ENCODE data around the gene PNPLA3.

PNPLA3 gene

GRCh38 chr22:43968614-43969013, 45.0 kb downstream of the PNPLA3 start:
- no peak for DNase-seq

DNA sequence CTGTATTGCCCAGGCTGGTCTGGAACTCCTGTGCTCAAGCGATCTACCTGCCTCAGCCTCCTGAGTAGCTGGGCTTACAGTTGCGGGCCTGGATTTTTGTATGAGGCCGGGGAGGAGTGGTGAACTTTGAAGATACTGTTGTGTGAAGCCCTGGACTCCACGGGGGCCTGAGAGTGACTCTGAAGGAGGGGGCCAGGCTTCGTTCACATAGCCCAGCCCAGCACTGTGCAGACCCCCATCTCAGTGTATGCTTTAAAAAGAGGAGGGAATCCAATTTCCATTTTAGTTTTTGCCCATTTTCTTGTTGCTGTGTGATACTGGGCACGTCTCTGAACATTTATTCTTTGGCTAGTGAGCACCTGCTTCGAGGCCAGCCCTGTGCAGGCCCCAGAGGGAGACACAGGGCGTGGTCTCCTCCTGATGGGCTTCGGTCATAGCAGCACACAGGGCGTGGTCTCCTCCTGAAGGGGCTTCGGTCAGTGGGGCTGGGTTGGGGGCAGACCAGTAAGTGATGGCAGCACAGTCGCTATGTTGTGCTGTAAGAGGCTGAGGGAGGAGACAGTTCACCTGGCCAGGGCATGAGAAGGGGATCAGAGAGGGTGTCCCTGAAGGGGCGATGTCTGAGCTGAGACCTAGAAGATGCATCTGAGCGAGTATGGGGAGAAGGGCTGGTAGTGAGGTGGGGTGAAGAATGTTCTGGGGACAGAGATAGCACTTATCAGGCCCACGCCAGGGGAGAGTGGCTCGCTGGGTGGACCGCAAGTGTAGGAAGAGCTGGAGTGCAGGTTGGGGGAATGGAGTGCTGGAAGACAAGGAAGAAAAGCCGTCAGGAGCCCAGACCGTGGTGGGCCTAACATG, 45.6 kb downstream of the PNPLA3 start:
- DNase-seq: no peak

GRCh38 chr22:43969989-43970755, 46.6 kb downstream of the PNPLA3 start:
- DNase-seq: no peak

GRCh38 chr22:43971112-43971511, 47.5 kb downstream of the PNPLA3 start:
- no peak for DNase-seq

GRCh38 chr22:43972931-43973462, 49.4 kb downstream of the PNPLA3 start:
- no peak for DNase-seq

DNA sequence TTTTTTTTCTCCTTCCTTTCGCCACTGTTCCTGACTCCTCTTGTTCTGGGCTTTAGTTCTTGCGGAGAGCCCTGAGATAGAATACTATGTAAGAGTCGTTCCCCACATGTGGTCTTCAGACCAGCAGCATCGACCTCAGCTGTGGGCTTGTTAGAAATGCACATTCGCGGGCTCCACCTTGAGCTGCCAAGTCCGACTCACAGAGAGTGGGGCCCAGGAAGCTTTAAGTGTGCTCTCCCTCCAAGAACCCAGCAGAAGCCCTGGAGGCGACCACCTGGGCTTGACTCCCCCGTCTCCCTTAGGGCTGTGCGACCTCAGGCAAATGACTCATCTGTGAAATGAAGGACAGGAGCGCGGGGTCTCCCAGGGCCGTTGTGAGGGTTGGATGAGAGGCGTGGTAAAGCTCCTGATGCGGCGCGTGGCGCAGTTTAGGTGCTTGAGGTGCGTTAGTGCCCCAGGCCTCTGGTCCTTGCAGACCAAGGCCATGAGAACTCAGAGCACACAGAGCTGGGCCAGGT, 50.5 kb downstream of the PNPLA3 start:
- DNase-seq: no peak

GRCh38 chr22:43975041-43975440, 51.4 kb downstream of the PNPLA3 start:
- DNase-seq: no peak

DNA sequence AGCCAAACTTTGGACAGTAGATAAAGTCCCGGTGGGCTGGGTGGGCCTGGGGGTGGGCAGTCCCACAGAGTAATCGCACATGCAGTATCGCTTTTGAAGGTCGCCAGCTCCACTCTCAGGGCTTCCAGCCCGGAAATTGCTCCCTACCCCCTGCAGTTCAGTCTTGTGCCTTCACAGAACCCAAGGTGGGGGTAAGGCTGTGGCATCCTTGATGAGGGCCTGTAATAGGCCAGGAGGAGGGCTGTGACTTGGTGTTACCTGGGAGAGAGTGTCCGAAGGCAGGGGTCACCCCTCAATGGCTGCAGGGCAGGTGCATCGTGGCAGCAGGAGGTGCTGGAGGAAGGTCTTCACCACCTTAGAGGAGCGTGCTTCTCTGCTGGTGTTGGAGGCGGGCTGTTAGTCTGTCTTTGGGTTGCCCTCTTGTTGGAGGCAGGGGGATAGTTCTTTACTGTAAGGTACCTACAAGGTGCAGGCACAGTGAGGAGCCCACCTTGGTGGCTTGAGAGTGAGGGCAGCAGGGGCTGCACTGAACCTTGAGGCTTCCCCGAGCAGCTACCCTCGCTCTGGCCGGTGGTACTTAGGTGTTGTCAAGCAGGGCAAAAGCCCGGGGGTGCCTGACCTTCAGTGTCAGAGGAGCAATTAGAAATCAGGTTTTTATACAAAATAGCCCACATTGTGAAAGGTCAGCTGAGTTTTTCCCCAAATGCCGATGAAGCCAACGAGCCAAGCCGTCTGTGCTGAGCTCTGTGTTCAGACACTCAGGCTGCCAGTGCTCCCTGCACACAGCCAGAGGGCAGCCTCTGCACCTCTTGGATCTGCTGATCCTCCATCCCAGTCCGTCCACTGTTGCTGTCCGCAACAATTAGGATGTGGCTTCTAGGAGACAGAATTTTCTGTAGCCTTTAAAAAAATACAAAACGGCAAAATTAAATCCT, 53.5 kb downstream of the PNPLA3 start:
- DNase-seq: no peak

GRCh38 chr22:43978558-43978957, 55.0 kb downstream of the PNPLA3 start:
- no peak for DNase-seq

DNA sequence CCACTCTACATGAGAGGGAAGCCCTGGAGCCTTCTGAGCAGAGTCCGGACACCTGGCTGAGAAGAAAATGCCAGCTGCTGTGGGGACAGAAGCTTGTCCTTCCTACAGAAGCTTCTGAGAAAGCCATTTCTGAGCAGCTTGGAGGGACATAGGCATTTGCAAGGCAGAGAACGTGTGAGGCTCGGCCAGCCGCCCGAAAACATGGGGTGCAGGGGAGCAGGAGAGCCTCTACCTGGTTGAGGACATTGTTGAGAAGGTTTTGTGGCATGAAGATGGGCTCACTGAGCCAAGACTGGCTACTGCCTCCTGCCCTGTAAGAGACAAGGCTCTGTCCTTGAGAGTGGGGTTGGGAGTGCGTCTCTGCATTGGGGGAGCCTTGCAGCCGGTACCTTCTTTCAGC, 57.0 kb downstream of the PNPLA3 start:
- no peak for DNase-seq

DNA sequence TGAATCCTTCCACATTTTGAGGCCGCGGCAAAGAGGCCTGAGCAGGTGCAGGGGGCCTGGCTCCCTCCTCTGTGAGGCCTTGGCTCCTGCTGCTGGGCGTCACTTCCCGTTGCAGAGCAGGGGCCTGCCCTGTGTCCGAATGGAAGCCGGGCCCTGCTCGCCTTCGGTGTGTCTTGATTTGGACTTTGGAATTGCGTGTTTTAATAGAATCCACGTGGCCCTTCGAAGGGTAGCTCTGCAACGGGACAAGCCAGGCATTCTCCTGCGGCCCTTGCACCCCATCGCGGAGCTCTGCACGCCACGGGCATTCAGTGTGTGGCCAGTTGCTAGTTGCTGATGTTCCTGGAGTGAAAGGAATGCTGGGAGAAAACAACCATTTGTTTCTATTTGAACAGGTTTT, 57.4 kb downstream of the PNPLA3 start:
- DNase-seq: no peak

- no peak for DNase-seq
Observed at GRCh38 chr22:43983808-43984207, 60.2 kb downstream of the PNPLA3 start.

DNA sequence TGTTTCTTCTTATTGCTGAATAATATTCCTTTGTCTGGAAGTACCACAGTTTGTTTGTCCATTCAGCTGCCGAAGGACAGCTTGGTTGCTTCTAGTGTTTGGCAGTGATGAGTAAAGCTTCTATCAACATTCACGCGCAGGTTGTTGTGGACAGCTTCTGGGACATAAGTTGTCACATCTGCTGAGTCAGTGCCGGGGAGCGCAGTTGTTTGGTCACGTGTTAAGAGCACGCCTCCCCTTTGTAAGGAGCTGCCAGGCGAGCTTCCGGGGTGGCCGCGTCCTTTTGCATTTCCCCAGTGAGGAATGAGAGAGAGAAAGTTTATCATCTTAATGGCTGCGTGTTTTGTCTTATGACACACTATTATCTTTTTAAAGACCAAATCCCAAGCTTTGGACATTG, 61.9 kb downstream of the PNPLA3 start:
- no peak for DNase-seq

DNA sequence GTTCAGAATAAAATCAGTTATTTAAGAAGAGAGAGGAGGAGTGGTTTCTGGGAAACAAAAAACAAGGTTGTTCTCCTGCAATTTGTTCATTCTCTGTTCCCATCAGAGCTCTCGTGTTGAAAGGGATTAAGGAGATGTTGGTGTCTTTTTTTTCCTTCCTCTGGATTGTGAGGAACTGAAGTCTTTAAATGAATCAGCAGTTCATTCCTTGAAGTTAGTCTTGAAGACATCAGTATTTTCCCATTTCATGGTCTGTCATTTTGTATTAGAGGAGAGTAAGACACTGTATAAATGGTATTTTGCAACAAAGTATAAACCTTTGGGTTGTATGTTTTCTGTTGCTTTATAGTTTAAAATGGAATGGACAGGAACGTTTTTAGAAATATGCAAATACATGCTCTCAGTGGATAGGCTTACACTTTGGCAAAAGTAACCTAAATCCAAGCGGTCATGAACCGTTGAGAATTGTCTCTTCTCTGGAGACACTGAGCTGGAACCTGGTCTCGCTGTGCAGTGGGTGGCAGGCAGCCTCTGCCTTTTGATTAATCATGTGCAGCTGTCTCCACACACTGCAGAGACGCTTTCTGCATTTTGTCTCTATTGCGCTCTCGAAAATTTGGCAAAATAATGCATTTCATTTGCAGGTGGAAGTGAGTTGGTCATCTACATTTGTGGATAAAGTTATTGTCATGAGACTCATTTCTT, 64.7 kb downstream of the PNPLA3 start:
- no peak for DNase-seq

GRCh38 chr22:43988960-43989359, 65.4 kb downstream of the PNPLA3 start:
- no peak for DNase-seq

DNA sequence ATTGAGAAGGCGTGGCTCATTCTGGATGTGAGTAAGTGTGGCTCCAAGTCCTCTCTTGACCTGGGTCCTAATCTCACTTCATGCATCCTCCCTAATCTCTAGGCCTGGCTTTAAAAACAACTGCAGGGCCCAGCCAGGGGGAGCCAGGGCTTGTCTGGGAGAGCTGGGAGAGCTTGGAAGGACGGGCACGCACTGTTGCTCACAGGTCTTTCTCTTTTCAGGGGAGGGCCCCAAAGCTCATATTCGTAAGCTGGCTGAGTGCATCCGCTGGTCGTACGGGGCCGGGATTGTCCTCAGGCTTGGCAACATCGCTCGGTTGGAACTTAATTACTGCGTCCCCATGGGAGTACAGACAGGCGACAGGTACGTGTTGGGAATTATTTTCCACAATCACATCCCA, 66.4 kb downstream of the PNPLA3 start:
- no peak for DNase-seq

- no peak for DNase-seq
Observed at GRCh38 chr22:43991316-43992020, 67.9 kb downstream of the PNPLA3 start.

DNA sequence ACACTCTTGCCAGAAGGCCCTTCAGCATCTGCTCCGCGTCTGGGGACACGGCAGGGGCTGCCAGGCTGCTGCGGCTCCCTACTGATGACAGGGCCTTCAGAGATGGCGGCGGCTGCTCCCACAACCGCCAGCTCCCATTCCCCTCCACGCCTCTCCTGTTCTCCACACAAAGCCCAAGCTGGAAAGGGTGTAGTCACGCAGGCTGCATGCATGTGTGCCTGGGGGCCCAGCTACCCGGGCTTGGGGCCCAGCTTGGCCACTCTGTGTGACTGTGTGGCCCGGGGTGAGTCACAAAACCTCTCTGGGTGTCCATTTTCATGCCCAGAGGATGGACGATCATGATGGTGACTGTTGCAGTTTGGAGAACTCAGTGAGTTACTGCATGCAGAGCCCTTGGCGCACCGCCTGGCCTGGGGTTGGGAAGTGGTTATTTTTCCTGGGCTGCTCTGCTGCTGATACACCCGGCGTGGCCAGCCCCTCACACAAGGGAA, 68.8 kb downstream of the PNPLA3 start:
- DNase-seq: no peak

GRCh38 chr22:43993072-43993760, 69.6 kb downstream of the PNPLA3 start:
- peak; percentile 66 for DNase-seq

GRCh38 chr22:43994006-43994405, 70.4 kb downstream of the PNPLA3 start:
- DNase-seq: no peak

Measured in left hindlimb (tissue), 1 donor.